ENCODE measurements around the gene TRAPPC6A. TPM values are rescaled to one million over a fixed set of nuclear protein-coding genes. Genes with fewer than 3 reads are reported as not detected.
A peak's percentile ranks its signal among the peaks of the same experiment; 100 is the strongest.

Gene TRAPPC6A
- total and polyA plus RNA-seq, 2 donors (not counting 1 experiment from before 2014, with no cell fraction given) = 9.3 to 15.9 TPM

GRCh38 chr19:45184115-45184514 lies 6.1 kb upstream of the TRAPPC6A start:
- no peak for TF ChIP-seq EZH2 (IDR thresholded peaks at IDR 0.05; ENCODE audit: low read length, missing control alignments)
- TF ChIP-seq, protein P1, sequence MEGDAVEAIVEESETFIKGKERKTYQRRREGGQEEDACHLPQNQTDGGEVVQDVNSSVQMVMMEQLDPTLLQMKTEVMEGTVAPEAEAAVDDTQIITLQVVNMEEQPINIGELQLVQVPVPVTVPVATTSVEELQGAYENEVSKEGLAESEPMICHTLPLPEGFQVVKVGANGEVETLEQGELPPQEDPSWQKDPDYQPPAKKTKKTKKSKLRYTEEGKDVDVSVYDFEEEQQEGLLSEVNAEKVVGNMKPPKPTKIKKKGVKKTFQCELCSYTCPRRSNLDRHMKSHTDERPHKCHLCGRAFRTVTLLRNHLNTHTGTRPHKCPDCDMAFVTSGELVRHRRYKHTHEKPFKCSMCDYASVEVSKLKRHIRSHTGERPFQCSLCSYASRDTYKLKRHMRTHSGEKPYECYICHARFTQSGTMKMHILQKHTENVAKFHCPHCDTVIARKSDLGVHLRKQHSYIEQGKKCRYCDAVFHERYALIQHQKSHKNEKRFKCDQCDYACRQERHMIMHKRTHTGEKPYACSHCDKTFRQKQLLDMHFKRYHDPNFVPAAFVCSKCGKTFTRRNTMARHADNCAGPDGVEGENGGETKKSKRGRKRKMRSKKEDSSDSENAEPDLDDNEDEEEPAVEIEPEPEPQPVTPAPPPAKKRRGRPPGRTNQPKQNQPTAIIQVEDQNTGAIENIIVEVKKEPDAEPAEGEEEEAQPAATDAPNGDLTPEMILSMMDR (conservative IDR thresholded peaks at IDR 0.05 in 1 of 2, IDR thresholded peaks at IDR 0.05 in 1 of 2; ENCODE audit: low read depth in 1 of 2, low read length in 2 of 2) = no peak
- Histone ChIP-seq H3K79me2 (ENCODE audit: control insufficient read depth, insufficient read depth, low read length) (peaks cover 11% of the 10 kb centered on the region), H3K9ac (ENCODE audit: insufficient read depth, low read length) (no peak overlapping the region), H3K4me2 (ENCODE audit: extremely low read depth, insufficient read depth, low read length) (no peak overlapping the region), H2AFZ (ENCODE audit: low read length) (no peak overlapping the region), H4K20me1 (ENCODE audit: control insufficient read depth, extremely low read depth, insufficient read depth, low read length) (no peaks in the 10 kb centered on the region), H3K4me3 (replicated peaks in 1 of 4; ENCODE audit: control extremely low read depth in 1 of 4, insufficient read depth in 1 of 4, low read depth in 3 of 4, low read length in 4 of 4) (no peak overlapping the region), H3K27ac (ENCODE audit: insufficient read depth, low read length) (no peak overlapping the region), H3K9me3 (ENCODE audit: control insufficient read depth, insufficient read depth, low read depth, low read length) (no peaks in the 10 kb centered on the region), H3K27me3 (ENCODE audit: control insufficient read depth, insufficient read depth, low read length) (no peaks in the 10 kb centered on the region), H3K4me1 (ENCODE audit: control insufficient read depth, extremely low read depth, insufficient read depth, low read length) (peaks cover 3% of the 10 kb centered on the region), H3K36me3 (ENCODE audit: control insufficient read depth, insufficient read depth, low read length) (no peaks in the 10 kb centered on the region)
- no peak for DNase-seq (ENCODE audit: low read depth in 2 of 2)

DNA sequence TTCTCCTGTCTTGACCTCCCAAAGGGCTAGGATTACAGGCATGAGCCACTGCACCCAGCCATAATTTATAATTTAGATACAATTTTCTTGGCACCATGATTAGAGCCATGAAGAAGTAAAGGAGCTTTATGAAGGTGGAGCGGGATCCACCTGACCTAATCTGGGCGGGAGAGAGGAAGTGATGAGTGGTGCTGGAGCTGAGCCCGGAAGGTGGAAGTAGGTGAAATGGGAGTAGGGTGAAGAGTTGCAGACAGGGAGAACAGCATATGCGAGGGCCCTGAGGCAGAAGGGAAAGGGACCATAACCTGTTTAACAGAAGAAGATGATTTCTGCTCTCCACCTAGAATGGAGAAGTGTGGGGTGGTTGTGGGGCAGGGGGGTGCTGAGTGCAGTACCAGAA lies 4.7 kb upstream of the TRAPPC6A start:
- Histone ChIP-seq H3K4me2 (ENCODE audit: extremely low read depth, insufficient read depth, low read length) (no peak overlapping the region), H4K20me1 (ENCODE audit: control insufficient read depth, extremely low read depth, insufficient read depth, low read length) (no peaks in the 10 kb centered on the region), H3K27ac (ENCODE audit: insufficient read depth, low read length) (no peak overlapping the region), H3K27me3 (ENCODE audit: control insufficient read depth, insufficient read depth, low read length) (no peaks in the 10 kb centered on the region), H3K9me3 (ENCODE audit: control insufficient read depth, insufficient read depth, low read depth, low read length) (no peaks in the 10 kb centered on the region), H3K36me3 (ENCODE audit: control insufficient read depth, insufficient read depth, low read length) (no peaks in the 10 kb centered on the region), H3K9ac (ENCODE audit: insufficient read depth, low read length) (no peak overlapping the region), H3K4me3 (replicated peaks in 1 of 4; ENCODE audit: control extremely low read depth in 1 of 4, insufficient read depth in 1 of 4, low read depth in 3 of 4, low read length in 4 of 4) (no peak overlapping the region), H3K4me1 (ENCODE audit: control insufficient read depth, extremely low read depth, insufficient read depth, low read length) (peaks cover 3% of the 10 kb centered on the region), H3K79me2 (ENCODE audit: control insufficient read depth, insufficient read depth, low read length) (peaks cover 11% of the 10 kb centered on the region), H2AFZ (ENCODE audit: low read length) (no peak overlapping the region)
- no peak for DNase-seq (ENCODE audit: low read depth in 2 of 2)
- no peak for TF ChIP-seq EZH2 (IDR thresholded peaks at IDR 0.05; ENCODE audit: low read length, missing control alignments)
- TF ChIP-seq, protein P1 (conservative IDR thresholded peaks at IDR 0.05 in 1 of 2, IDR thresholded peaks at IDR 0.05 in 1 of 2; ENCODE audit: low read depth in 1 of 2, low read length in 2 of 2) = no peak

- H3K4me2 ChIP-seq (ENCODE audit: extremely low read depth, insufficient read depth, low read length) = no peak overlapping the region
- TF ChIP-seq, protein P1 (conservative IDR thresholded peaks at IDR 0.05 in 1 of 2, IDR thresholded peaks at IDR 0.05 in 1 of 2; ENCODE audit: low read depth in 1 of 2, low read length in 2 of 2) = no peak
- TF ChIP-seq EZH2 (IDR thresholded peaks at IDR 0.05; ENCODE audit: low read length, missing control alignments) = no peak
- H3K27me3 ChIP-seq (ENCODE audit: control insufficient read depth, insufficient read depth, low read length) = no peaks in the 10 kb centered on the region
- H3K36me3 ChIP-seq (ENCODE audit: control insufficient read depth, insufficient read depth, low read length) = no peaks in the 10 kb centered on the region
- DNase-seq (ENCODE audit: low read depth in 2 of 2) = no peak
- no peak overlapping the region for H2AFZ ChIP-seq (ENCODE audit: low read length)
- peaks cover 11% of the 10 kb centered on the region for H3K79me2 ChIP-seq (ENCODE audit: control insufficient read depth, insufficient read depth, low read length)
- H3K4me3 ChIP-seq (replicated peaks in 1 of 4; ENCODE audit: control extremely low read depth in 1 of 4, insufficient read depth in 1 of 4, low read depth in 3 of 4, low read length in 4 of 4) = peak overlapping the region in 1 of 4 experiments; percentile 10
- no peak overlapping the region for H3K9ac ChIP-seq (ENCODE audit: insufficient read depth, low read length)
- H3K27ac ChIP-seq (ENCODE audit: insufficient read depth, low read length) = no peak overlapping the region
- H4K20me1 ChIP-seq (ENCODE audit: control insufficient read depth, extremely low read depth, insufficient read depth, low read length) = no peaks in the 10 kb centered on the region
- H3K9me3 ChIP-seq (ENCODE audit: control insufficient read depth, insufficient read depth, low read depth, low read length) = no peaks in the 10 kb centered on the region
- peaks cover 3% of the 10 kb centered on the region for H3K4me1 ChIP-seq (ENCODE audit: control insufficient read depth, extremely low read depth, insufficient read depth, low read length)
These were observed 2.9 kb upstream of the TRAPPC6A start for GRCh38 chr19:45180936-45181335.

All from fibroblast of lung (primary cell).